GM18526 (cell line): ENCODE data around the gene ACSM6.

Source experiments
- POLR2A ChIP-seq: IDR thresholded peaks from 3 replicates; pipeline ENCODE4 v1.6.1; 2011; ENCODE audit not compliant: insufficient read length; ENCODE audit errors: extremely low read depth

ACSM6 gene

DNA sequence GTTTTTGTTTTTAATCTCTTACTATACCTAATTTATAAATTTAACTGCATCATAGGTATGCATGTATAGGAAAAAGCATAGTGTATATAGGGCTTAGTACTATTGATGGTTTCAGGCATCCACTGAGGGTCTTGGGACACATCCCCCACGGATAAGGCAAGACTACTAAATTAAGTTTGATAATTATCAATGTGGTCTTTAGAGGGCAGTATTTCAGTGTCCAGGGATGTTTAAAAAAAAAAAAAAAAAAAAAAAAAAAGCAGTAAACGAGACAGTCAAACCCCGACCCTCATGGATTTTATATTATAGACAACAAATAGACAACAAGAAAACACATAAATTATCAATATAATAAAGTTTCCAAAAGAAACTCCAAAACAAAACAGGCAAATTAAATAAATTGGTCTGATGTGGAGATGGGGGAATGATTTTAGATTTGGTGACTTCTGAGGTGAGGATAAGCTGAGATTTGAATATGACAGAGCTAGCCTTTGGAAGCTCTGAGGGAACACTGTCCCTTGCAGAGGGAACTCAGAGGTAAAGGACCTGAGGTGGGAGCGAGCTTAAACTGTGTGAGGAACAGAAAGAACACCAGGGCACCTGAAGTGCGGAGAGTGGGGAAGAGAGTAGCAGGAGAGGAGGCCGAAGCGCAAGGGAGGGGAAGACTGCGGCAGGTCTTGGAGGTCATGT is 14.8 kb downstream of the ACSM6 start:
- TF ChIP-seq POLR2A, result no peak

DNA sequence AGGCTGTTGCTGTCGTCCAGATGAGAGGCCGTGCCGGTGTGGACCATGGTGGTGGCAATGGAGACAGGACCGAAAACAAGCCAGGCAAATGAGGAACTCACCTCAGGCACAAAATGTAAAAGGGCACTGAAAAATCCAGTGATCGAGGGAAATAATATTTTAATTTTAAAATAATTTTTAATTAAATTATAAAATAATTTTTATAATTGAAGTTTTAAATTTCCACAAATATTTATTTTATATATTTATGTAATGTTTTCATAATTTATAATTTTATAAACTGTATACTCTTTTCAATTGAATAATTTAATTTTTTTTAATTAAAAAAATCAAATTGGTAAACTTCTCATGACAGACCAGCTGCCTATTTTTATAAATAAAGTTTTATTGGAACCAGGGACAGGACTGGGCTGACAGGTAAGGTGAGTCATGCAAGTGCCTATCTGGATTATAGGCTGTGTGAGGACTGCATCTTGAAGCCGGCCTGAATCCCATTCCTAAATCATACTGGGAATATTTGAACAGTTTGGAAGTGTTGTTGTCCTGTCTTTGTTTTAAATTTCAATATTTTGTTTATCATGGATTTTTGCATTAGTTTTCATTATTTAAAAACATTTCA is 15.6 kb downstream of the ACSM6 start:
- TF ChIP-seq POLR2A, result no peak

DNA sequence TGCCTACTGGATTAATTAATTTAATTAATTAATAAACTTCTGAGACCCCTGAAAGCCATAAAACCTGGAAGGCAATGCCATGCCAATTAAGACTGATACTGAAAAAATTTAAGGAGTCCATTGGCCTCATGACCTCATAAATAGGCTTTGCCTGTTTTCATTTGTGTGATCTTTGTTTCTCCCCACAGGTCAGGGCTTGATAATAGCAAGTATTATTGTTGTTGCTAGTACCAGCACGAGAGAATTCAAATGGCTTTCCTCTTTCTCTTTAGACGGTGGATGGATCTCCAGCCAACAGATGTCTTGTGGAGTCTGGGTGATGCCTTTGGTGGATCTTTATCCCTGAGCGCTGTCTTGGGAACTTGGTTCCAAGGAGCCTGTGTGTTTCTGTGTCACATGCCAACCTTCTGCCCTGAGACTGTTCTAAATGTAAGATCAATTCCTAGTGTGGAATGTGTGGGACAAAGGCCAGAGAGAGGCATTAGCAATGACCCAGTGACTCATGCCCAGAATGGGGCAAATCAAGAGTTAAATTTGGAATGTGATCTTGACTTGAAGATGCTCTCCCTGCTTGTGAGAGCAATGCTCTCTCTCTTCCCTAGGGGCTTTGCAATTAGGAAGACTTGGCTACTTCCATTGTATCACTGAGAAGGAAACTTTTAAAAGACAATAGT is 17.7 kb downstream of the ACSM6 start:
- TF ChIP-seq POLR2A, result no peak

DNA sequence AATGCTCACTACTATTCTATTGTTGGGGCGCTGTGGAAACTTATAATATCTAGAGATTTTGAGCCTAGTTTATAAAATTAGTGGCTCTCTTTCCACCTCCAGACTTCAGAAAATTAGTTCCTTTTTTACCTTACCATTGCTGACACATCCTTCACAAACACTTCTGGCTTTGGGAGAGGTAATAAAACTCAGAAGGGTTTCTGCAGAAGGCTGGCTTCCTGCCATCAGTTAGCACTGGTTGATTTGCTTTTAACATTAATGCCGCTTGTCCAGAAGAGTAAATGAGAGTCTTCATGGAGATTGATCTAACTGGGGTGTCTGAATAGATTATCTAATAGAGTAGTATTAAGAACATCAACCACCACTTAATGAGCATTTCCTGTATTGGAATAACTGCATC is 20.3 kb downstream of the ACSM6 start:
- no peak for TF ChIP-seq POLR2A

DNA sequence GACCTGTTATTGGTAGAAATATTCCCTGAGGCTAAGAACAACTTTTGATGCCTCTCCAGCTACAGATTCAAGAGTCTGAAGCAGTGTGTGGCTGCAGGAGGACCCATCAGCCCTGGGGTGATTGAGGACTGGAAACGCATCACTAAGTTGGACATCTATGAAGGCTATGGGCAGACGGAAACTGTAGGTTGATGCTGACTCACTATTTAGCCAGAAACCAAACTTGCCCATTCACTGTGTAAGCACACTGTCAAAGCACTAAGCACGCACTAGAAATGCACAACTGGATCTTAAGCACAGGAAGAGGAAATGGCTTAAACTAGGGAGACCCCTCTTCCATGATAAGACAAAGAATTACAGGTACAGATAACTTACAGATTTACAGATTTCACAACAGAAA is 20.8 kb downstream of the ACSM6 start:
- TF ChIP-seq POLR2A, result no peak

DNA sequence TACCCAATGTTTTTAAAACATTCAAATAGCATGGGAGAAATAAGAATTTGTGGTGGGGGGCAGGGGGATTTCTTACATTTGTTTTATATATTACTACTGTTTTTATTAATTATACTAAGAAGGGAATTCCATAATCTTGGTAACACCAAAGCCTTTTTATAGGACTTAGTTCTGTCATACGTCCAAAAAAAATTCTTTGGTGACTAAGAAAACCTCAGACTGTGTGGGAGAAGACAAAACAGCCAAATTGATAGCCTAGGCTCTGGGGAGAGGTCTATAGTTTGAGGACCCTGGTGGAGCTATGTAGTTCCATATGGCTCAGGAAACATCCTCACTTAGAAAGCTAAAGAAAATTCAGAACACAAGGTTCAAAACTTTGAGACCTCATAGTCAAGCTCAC is 23.4 kb downstream of the ACSM6 start:
- TF ChIP-seq POLR2A, result no peak

DNA sequence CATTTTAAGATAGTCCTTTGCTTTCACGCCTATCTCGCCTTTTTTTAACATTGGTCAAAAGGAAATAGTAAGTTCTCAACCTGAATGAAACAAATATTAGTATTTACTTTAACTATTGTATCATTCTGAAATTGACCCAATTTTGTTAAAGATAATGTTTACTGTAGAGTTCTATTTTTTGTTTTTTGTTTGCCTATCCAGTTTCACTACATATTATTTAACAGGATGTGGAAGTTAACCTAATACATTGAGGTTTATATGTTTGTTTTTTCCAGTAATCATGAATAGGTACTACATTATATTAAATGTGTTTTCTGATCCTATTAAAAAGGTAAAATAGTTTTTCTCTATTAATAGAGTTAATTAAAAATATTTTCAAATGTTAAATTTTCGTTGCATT is 26.5 kb downstream of the ACSM6 start:
- TF ChIP-seq POLR2A, result no peak

DNA sequence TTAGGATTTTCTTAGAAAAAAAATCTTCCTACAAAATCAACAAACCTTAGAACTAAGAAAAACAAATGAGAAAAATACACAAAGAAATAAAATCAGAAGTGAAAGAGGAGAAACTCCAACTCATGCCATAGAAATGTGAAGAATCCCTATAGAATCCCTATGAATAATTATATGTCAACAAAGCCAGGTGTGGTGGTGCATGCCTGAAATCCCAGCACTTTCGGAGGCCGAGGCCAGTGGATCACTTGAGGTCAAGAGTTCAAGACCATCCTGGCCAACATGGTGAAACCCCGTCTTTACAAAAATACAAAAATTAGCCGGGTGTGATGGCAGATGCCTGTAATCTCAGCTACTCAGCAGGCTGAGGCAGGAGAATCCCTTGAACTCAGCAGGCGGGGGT is 27.1 kb downstream of the ACSM6 start:
- no peak for TF ChIP-seq POLR2A

DNA sequence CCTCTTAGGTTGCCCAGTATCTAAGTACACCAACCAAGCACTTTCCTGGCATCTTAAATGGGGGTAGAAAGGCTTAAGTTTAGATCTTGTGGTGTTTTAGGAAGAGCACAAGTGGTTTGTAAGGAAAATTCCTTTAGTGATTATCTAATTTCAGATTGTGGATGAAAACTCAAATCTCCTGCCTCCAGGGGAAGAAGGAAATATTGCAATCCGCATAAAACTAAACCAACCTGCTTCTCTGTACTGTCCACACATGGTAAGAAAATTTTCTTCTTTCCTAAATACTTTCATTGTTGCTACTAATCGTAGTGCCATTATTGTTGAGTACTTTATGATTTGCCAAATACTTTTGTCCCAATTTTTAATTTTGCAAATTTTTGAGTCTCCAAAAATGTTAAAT is 31.1 kb downstream of the ACSM6 start:
- TF ChIP-seq POLR2A, result no peak

DNA sequence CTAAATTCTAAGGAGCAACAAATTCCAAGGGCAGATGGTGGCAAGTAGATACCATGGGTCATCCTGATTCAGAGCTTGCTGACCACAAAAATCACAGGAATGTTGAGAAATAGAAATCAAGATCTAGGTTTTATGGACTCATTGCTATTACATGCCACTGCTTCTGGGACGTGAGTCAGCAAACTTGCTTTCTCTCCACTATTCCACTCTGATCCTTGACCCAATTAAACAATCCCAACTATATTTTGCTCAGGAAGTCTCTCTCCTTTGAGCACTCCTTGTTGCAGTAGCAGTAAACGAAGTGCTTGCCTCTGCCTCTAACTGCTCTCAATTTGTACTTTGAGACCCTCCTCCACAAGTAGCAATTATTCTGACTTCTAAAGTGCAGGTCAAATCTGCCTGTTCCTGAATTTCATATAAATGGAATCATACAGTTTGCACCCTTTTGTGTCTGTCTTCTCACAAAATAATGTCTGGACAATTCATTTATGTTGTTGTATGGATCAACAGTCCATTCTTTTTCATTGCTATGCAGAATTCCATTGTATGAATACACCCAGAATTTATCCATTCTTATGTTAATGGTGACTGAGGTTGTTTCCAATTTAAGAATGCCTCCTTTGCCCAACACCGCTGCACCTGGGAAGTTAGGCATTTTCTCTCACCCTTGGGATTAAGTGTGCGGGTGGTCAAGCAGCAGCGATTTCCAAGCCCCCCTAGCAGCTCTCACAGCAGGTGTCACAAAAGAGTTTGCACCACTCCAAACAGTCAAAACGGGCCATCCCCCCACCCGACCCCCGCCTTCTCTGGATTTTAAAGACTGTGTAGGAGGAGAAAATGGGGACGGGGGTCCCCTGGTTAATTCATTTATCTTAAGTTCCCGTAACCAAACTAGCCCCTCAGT is 35.9 kb downstream of the ACSM6 start:
- TF ChIP-seq POLR2A, result no peak

DNA sequence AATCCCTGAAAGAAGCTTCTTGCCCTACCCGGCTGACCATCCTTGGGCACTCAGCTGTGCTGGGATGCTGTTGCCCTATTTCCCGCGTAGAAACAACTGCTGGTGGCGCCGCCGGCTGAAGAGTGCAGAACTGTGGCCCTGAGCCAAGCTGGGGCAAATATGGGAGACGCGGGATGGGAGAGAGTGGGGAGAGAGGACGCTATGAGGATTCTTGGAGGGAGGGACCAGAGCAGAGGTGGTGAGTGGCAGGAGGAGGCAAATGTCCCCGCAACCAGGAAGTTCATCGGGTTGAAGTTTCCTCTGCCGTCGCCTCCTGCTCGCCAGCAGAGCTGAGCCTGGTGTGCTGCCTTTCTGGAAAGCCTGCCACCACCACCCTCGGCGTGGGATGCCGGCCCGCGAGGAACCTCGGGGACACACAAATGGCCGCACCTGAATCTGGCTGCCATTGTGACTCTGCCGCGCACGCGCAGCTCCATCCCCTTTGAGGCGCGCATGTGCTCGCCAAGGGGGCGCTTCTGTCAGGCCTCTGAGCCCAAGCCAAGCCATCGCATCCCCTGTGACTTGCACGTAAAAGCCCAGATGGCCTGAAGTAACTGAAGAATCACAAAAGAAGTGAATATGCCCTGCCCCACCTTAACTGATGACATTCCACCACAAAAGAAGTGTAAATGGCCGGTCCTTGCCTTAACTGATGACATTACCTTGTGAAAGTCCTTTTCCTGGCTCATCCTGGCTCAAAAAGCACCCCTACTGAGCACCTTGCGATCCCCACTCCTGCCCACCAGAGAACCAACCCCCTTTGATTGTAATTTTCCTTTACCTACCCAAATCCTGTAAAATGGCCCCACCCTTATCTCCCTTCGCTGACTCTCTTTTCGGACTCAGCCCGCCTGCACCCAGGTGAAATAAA is 36.9 kb downstream of the ACSM6 start:
- TF ChIP-seq POLR2A, result peak; percentile 47

DNA sequence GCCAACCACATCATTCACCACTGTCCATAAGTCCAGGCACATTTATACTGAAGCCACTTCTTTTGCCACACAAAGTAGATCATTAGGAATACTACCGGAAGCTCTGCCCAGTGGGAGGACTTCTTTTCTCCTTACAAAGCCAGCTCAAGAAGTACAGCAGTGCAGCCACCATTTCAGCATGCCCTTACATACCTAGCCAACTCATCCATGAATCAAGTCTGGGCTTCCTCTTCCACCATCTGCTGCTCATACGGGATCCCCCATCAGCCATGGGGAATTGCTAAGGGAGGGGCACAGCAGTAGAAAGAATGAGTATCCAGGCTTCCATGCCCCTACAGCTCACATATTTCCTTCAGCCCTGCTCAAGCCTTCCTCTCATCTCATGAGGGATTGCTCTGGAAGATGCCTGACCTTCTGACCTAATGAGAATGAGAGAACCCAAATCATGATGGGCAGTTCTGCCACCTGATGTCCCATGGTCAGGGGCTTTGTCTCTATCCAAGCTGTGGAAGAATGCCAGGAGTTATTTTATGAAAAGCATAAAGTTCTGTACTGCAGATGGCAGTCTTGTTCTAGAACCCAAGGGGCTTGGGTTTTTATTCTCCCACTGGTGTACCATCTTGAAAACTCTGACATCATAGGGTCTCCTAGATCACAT is 39.5 kb downstream of the ACSM6 start:
- no peak for TF ChIP-seq POLR2A

DNA sequence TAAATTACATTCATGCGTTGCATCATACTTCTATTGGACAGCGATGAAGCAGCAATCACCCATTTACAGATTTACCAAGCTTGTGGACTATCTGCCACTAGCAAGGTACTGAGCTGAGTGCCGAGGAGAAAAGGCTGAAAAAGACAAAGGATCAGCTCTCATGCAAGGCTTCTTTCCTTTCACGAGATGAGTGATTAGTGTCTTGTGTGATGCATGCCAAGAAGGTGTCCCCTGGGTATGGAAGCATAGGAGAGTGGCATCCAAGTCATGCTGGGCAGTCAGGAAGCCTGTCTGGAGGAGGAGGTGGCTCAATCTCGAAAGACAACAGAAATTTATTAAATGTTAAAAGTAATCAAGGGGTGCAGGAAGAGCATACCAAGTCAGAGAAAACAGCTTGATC is 40.9 kb downstream of the ACSM6 start:
- no peak for TF ChIP-seq POLR2A

DNA sequence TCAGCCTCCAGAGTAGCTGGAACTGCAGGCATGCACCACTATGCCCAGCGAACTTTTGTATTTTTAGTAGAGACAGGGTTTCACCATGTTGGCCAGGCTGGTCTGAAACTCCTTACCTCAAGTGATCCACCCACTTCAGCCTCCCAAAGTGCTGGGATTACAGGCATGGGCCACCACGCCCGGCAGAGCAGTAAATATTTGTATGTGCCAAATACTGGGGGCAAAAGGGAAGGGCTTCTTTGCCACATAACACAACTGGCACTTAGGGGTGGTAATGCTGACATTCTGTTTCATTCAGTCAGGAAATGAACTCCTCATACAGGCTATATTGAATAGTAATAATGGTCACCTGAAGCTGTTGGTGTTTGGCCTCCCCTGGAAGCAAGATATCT is 41.6 kb downstream of the ACSM6 start:
- TF ChIP-seq POLR2A, result no peak

DNA sequence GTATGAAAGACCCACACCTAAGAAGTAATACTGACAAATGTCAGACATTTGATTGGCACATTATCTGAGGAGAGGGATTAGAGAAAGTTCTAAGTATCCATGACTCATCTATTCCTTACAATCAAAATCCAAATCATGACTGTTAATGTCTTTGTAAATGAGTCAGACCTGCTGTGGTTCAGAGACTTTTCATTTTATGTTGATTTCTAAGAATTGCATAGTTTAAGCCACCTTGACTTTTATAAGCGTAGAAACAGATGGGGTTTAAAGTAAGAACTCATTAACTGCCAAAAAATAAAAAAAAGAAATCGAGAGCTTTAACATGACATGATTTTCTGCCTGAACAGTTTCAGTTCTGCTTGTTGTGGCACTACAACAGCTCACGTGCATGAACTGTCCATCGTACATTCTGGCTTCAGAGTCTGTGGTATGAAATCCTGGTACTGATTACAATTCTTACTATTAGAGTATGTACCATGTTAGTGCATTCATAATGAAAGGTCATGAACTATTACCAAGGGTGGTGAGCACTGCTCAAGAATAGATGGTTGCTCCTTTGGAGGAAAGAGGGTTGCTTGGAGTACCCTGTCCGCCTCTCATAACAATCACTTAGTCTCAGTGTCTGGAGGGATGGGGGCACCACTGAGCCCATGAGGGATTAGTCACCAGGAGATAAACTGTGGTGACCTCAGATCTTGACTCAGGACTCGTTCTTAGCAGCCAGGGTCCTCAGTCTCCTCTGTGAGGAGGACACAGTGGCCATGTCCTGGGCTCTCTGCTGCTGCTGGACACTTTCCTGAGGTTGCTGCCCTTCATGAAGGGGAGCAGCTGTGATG is 42.2 kb downstream of the ACSM6 start:
- TF ChIP-seq POLR2A, result no peak
